ENCODE data around the gene AMY2B.
"Not testable (repeated sequence)": the region's sequence is repeated elsewhere in the genome, so short reads cannot be mapped to it uniquely, and the experiment has no call there.

AMY2B gene

DNA sequence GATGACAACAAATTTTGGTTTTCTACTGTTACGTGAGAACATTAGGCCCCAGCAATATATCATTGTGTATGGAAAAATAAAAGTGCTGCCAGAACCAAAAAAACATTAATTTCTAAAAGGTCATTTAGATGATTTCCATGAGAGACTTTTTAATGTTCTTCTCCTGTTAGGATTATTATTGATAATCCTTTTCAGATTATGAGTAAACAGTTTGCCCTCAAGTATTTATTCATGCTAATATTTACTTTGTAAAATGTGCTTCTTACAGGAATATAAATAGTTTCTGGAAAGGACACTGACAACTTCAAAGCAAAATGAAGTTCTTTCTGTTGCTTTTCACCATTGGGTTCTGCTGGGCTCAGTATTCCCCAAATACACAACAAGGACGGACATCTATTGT, at the start of gene AMY2B:
AMY2B (plus strand) TSS at position 301 of the 400 bp plus-strand sequence; CDS start at position 315, 14 bp downstream.
- DNase-seq: not testable (repeated sequence)

DNA sequence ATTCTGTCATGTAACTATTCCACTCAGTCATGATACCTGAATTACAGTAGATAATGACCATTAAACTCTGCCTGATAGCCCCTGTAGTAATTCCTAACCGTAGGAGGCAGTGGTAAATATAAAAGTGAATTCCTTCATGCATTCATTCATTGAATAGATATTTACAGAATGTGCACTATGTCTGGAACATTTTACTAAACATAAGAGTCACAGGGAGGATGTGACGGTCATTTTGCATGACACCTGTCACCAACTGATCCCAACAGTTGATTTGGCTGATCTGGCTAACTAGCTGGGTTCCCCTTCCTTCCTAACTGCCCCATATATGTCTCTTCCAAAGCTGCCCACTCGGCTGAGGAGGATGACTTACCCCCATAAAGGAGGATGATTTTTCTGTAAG, 48.0 kb upstream of the AMY2B start:
- DNase-seq: no peak

DNA sequence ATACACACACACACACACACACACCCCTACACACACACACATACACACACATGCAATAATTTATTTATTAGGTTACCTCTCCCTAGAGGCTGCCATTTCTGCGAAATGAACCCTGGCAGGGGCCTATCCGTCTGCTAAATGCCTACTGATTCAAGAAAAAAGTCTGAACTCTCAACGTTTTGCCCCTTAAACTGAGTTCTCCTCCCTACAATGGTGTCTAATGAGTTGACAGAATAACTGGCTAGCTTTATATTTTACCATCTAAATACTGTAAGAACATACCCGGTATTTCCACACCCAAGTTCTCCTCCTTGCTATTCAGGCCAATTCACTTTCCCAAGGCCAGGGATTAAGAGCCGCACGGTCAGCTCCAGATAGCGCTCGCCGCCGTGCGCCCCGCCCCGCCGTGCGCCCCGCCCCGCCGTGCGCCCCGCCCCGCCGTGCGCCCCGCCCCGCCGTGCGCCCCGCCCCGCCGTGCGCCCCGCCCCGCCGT, 46.2 kb upstream of the AMY2B start:
- no peak for DNase-seq

DNA sequence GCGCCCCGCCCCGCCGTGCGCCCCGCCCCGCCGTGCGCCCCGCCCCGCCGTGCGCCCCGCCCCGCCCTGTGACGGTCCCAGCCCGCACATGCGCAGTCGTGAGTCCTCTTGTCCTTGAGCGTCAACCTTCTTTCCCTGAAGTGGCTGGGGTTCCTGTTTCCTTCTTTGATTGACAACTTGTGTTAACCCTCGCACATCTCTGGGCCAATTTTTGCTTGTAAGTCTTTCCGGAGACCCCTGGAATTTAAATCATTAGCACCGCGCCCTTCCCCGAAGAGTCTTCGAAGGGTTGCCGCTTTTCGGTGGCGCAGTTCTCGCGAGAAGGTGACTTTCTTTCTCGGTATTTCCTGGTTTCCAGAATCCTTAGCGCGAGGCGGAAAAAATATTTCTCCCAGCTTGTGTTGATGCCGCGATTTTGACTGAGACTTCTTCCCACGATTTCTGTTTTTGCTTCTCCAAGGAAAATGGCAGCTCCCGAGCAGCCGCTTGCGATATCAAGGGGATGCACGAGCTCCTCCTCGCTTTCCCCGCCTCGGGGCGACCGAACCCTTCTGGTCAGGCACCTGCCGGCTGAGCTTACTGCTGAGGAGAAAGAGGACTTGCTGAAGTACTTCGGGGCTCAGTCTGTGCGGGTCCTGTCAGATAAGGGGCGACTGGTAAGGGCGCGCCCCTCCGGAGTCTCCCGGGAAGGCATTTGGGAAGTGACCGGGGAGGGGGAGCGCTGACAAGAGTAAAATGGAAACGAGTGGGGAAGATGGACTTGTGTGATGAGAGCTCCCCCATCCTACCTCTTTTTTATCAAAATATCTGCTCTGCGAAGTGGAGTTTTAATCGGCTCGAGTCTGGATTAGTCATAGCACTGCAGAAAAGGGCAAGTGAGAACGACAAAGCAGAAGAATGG, 45.5 kb upstream of the AMY2B start, which contains the start of gene RNPC3:
RNPC3 (plus strand) TSS at position 93 of the 901 bp plus-strand sequence; CDS start at position 465, 372 bp downstream.
- peak; percentile 95 for DNase-seq

DNA sequence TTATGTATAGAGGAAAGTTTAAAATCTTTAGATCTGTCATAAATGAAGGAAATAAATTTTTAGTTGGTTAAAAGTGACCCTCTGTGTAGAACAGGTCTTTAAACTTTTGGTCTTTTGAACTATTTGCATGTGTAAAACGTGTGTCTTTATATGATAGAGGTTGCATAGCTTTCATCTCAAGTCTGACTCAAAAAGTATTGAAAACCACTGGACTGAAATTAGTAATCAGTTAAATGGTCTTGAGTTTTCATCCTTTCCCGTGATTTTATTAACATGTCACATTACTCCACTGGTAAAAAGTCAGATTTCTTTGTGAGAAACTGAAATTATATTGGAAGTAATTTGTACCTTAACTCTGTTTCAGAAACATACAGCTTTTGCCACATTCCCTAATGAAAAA, 44.1 kb upstream of the AMY2B start:
- DNase-seq: no peak

DNA sequence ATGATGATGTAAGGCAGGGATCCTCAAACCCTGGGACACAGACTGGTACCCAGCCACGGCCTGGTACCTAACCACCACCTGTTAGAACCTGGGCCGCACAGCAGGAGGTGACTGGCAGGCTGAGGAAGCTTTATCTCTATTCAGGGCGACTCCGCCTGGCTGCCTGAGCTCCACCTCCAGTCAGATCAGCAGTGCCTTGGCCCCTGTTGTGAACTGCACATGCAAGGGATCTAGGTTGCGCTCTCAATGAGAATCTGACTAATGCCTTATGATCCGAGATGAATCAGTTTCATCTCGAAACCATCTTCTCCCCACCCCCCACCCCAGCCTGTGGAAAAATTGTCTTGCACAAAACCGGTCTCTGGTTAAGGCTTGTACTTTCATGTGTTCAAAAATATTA, 41.6 kb upstream of the AMY2B start:
- DNase-seq: peak; percentile 73

DNA sequence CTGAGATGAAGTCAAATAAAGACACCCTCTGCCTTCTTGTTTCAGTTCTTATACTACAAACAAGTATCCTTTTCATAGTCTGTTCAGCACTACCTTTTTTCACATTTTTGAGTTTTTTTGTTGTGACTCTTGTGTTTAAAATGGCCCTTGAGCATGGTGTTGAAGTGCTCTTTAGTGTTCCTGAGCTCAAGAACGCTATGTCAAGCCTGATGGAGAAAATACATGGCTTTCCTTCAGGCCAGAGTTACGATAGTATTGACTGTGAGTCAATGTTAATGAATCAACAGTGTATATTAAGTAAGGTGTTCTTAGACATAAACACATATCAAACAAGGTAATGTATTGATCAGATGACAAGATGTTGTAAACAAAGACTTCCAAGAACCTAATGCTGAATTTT, 33.2 kb upstream of the AMY2B start:
- DNase-seq: no peak

DNA sequence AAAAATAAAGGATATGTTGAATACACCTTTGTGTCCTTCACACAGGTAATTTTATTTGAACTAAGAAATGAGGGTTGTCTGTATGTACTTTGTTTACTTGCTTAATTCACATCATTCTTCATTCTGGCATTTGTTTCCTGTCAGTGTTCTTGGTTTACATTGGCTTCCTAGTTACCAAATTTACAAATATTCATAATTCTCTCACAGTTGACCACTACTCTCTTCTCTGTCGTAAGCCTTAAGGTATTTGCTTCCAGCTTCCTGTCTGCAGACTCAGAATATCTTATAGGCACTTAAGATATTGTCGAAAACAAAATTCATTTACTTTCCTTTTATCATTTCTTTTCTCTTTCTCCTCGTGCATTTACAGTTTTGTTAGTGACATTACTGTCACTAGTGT, 30.0 kb upstream of the AMY2B start:
- DNase-seq: no peak

DNA sequence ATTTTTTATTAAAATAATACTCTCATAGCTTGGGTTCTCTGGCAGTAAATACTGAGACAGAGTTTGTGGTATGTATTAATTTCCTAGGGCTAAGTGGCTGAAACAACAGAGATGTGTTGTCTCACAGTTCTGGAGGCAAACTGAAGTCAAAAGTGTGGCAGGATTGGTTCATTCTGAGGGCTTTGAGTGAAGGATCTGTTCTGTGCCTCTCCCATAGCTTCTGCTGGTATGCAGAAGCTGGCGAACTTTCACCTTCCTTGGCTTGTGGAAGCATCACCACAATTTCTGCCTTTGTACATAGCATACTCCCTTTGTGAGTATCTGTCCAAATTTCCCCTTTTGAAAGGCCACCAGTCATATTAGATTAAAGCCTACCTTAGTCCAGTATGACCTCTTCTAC, 24.9 kb upstream of the AMY2B start:
- DNase-seq: no peak

DNA sequence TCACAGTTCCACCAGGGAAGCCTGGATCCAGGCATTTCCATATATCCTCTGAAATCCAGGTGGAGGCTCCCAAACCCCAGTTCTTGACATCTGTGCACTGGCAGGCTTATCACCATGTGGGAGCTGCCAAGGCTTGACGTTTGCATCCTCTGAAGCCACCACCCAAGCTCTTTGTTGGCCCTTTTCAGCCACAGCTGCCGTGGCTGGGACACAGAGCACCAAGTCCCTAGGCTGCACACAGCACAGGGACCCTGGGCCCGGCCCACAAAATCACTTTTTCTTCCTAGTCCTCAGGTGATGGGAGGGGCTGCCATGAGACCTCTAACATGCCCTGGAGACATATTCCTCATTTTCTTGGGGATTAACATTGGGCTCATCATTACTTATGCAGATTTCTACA, 23.5 kb upstream of the AMY2B start:
- DNase-seq: no peak

DNA sequence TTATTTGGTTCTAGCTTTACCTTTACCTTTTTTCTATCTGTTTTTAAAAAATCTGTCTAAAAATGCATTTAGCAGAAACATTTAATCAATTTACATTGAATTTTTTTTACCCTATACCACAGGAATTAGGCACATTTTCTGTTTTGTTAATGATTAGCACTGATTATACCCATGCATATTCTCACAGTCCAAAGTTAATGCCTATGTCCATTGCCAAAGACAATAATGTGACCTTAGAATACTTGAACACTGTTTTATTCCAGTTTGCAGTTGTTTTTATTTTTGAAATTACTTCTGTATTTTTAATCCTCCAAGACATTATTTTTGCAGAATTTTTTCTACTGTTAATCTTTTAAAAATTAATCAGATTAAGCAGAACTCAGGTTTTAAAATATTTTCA, 11.0 kb upstream of the AMY2B start:
- DNase-seq: no peak

DNA sequence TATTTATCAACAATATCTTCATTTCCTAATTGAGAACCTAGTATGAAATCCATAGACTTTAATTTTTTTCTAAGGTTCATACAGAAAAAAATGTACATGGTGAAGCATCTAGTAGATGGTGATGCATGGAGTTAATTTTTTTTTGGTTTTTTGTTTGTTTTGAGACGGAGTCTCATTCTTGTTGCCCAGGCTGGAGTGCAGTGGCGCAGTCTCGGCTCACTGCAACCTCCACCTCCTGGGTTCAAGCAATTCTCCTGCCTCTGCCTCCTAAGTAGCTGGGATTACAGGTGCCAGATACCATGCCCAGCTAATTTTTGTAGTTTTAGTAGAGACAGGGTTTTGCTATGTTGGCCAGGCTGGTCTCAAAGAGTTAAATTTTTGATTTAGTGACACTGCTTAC, 10.3 kb upstream of the AMY2B start:
- not testable (repeated sequence) for DNase-seq

DNA sequence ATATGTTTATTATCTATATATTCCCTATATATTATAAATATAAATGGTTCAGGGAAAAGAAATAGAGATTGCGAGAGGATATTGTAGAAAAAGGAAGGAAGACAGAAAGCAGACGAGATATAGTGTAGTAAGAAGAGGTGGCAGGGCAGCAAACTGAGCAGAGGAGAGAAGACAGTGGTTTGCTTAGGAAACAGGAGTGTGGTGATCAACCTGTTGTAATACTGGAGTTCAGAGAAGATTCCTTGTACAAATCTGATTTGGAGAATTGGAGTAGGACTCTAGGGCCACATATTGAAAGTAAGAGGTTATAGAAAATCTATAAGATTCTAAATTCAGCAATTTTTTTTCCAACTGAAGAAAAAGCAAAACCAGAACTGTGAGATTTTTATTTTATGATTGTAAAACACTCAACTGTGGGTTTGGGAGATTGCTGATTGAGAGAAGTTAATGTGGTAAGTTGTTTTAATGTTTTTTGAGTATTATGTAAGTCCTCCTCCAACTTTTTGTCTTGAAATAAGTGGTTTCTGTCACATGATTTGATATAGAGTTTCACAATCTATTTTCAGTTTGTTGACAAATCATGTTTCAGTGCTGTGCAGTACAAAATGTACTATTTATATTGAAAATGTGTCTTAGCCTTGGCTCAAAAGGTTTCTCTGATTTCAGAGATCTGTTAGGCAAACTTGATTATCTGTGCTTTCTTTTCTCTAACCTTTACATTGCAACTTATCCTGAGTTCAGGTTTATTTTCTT, 9.6 kb upstream of the AMY2B start:
- no peak for DNase-seq

DNA sequence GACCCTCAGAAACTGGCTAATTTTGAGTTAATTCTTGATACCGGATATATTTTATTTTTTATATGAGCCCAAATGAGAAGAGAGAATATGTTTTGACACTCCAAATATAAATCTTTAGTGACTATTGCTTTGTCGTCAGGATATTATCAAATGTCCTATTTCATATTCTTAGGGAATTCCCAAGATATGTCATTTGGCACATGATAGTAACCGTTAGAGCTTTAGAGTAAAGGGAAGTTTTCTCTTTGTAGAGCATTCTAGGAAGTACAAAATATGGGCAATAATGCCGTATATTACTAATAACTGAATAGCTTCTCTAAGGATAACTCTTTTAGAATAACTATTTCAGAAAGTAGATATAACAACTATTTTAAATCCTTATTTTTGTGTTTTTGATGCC, 8.3 kb upstream of the AMY2B start:
- no peak for DNase-seq

DNA sequence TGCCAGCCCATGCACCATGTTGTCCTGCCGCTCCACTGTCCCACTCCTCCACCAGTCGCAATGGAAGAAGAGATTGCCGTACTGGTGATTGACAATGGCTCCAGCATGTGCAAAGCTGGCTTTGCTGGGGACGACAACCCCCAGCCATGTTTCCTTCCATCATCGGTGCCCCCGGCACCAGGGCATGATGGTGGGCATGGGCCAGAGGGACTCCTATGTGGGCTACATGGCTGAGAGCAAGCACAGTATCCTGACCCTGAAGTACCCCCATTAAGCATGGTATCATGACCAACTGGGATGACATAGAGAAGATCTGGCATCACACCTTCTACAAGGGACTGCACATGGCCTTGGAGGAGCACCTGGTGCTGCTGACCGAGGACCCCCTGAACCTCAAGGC, 1.9 kb upstream of the AMY2B start:
- DNase-seq: no peak

DNA sequence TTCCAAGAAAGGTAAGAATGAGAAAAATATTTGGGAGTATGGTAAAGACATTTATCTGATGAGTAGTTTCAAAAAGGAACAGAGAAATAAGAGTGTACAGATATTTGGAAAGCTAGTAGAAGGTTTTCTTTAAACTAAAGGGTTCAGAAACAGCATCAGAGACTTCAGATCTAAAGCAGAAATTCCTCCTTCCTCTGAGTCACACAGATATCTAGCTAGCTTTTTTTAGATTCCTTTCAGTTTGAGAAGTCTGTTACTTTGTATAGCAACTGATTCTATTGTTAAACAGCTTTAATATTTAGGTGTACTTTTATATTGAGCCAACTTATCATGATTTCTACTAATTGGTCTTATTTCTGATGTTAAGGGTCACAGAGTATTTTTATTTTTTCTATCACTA, 4.7 kb downstream of the AMY2B start:
- no peak for DNase-seq

DNA sequence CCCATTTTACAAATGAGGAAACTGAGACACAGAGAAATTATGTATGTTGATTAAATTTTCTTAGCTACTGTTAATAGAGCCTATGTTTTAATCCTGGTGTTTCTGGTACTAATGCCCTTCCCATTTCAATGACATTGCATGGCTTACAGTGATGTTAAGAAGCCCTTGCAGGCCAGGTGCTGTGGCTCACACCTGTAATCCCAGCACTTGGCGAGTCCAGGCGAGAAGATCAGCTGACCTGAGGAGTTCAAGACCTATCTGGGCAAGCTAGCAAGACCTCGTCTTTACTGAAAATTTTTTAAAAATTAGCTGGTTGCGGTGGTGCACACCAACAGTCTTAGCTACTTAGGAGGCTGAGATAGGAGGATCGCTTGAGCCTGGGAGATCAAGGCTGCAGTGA, 5.4 kb downstream of the AMY2B start:
- DNase-seq: not testable (repeated sequence)

DNA sequence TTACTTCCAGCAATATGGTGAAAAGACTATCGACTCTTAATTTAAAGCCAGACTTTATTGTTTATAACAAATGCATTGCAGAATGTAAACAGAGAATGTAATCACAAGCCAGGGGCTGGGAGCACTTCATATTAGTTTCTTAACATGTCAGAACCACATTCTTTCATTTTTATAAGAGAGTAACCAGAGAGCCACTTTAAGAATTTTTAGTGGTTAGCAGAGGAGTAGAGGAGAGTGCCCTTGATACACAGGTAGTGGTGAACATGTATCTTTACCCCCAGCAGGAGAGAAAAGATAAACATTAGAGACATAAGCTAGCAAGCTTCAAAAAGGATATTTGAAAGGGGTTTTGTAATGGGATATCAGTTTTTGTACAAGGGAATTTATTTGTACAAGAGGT, 11.1 kb downstream of the AMY2B start:
- DNase-seq: no peak

DNA sequence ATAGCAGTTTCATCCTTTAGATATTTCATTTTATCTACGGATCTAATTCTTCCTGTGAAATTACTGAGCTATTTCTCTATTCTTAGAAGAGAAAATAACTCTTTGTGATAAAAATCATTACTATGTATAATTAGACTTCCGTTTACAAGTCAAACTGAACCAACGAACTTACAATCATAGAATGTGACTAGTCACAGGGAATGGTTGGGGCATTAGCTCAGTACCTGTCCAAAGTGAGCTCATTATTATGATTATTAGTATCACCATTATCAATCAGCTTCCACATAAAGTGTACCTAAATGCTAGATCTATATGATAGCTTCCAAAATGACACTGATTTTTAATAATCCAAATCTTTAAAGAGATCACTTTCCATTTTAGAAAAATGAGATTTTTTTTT, 12.5 kb downstream of the AMY2B start:
- no peak for DNase-seq

DNA sequence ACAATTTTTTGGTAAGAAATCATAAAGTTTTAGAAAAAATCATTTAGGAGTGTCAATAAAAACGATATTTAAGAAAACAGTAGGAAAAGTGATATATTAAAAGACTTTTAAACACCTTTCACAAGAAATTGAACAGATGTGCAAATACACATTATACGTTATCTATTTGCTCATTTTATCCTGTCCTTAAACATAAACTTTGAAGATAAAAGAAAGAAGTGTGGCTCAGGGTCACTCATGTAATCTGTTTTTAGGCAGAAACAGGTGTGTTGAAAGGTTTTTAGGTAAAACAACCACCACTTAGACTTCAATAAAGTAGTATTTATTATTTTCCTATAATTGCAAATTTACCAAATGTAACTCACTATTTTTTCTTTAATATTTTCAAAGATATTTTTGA, 13.1 kb downstream of the AMY2B start:
- DNase-seq: no peak

DNA sequence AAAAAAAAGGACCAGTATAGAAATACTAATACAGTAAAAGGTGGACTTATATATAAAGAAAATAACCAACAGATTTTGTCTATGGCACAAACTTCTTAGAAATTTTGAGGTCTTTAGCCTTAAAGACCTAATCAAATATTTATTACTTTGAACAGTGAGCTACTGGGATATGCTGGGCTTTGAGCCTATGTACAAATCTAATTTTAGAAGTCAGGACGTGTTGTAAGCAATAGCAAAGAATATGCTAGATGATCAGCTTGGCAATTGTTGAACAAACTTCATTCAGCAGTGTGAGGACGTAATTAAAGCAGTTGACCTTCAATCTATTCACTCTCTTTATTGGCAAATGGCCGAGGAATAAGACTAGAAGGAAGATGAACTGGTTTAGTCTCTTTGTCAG, 31.4 kb downstream of the AMY2B start:
- not testable (repeated sequence) for DNase-seq

DNA sequence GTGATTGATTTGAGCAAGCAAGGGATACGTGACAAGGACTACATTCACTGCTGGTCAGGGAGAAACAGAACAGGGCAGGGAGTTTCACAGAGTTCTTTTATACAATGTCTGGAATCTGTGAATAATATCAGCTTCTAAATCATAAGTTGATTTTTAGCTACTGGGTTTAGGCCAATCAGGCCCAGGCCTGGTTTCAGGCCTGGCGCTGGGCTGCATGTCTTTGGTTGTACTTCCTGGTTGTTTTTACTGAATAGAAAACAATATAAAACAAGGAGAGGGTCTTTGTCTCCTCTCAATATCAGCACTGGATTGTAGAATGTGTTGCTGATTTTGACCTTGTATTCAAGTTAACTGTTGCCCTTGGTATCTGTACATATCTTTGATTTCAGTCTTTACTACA, 45.0 kb downstream of the AMY2B start:
- DNase-seq: no peak

DNA sequence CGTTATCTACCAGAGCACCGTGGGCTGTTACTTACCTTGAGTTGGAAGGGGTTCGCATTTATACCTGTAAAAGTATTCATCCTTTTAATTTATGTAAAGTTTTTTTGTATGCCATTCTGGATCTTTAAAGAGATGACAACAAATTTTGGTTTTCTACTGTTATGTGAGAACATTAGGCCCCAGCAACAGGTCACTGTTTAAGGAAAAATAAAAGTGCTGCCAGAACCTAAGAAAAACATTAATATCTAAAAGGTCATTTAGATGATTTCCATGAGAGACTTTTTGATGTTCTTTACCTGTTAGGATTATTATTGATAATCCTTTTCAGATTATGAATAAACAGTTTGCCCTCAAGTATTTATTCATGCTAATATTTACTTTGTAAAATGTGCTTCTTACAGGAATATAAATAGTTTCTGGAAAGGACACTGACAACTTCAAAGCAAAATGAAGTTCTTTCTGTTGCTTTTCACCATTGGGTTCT, 45.6 kb downstream of the AMY2B start, which contains the start of gene AMY2A:
AMY2A (plus strand) TSS at position 434 of the 484 bp plus-strand sequence; CDS start at position 448, 14 bp downstream.
- DNase-seq: not testable (repeated sequence)

DNA sequence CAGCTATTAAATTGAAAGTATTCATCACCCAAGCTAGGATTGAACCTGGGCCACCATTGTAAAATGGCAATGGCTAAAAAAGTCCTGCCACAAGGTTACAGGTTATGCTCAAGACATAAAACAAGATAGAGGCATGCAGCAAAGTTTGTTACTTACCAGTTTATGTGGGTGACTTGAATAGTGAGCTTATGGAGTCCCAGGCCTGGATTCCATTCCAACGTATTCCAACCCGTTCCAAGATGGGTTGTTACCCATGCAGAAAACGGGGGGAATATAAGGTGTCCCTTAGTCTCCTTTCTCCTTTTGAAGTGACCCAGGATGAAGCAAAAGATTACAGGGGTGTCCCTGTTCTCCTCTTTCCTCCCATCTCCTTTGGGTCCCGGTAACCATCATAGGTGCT, 56.0 kb downstream of the AMY2B start:
- not testable (repeated sequence) for DNase-seq

Data from activated CD8-positive, alpha-beta memory T cell treated with anti-CD3 and anti-CD28 coated beads, Interleukin-2, amount 50 U/mL, for 48 hours (primary cell).